Measurements from ENCODE around the gene TMEM255B.
A peak's percentile ranks its signal among the peaks of the same experiment; 100 is the strongest.
"Not testable (repeated sequence)": the region's sequence is repeated elsewhere in the genome, so short reads cannot be mapped to it uniquely, and the experiment has no call there.

Gene TMEM255B

DNA sequence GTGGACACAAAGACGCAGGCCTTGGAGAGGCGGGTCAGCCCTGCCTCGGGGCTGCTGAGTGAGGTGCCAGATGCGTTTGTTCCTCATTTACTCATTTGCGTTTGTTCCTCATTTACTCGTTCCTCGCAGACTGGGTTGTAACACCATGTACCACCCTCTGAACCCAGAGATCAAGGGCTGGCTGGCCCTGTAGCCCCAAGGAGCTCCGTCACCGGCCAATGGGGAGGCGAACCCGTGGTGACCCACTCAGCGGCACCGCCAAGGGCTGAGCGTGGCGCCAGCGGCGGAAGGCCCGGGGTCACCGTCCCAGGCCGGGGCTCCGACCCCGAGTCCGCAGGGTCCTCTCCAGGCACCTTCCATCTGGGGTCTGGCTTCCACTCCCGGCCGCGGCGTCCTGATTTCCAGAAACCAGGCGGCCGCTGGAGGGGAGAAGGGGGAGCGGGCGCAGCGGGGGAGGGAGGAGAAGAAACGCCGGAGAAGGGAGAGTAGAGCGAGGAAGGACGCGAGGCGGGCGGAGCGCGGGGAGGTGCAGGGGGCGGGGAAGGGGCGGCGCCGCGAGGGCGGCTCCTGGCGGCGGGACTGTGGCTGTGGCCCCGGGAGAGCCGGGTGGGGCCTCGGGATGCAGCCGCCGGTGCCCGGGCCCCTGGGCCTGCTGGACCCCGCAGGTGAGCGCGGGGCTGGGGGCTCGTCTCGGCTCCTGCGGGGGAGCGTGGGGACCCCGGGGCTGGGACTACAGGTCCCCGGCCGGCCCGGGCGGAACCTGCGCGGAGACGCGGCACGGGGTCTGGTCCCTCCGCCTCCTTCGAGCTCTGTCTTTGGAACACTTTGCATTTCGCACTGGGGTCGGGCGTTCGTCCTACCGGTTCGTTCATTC, at the start of gene TMEM255B:
Gene TMEM255B, plus strand, starts transcription at position 576 of the 874 bp plus-strand sequence. Its CDS starts 44 bp downstream, at position 620.
- peak; percentile 26 to 55 for DNase-seq (ENCODE audit: low read depth in 2 of 2)

DNA sequence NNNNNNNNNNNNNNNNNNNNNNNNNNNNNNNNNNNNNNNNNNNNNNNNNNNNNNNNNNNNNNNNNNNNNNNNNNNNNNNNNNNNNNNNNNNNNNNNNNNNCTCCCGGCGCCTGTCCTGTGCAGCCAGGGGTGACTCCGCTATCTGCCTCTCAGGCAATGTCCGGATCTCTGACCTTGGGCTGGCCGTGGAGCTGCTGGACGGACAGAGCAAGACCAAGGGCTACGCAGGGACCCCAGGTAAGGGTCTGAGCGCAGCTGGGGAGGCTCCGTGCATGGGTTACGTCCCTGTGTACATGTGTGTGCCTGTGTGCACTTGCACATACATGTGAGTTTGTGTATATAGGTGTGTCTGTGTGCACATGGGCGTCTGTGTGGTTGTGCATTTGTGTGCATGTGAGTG, 36.1 kb upstream of the TMEM255B start:
- DNase-seq (ENCODE audit: low read depth in 2 of 2): no peak

DNA sequence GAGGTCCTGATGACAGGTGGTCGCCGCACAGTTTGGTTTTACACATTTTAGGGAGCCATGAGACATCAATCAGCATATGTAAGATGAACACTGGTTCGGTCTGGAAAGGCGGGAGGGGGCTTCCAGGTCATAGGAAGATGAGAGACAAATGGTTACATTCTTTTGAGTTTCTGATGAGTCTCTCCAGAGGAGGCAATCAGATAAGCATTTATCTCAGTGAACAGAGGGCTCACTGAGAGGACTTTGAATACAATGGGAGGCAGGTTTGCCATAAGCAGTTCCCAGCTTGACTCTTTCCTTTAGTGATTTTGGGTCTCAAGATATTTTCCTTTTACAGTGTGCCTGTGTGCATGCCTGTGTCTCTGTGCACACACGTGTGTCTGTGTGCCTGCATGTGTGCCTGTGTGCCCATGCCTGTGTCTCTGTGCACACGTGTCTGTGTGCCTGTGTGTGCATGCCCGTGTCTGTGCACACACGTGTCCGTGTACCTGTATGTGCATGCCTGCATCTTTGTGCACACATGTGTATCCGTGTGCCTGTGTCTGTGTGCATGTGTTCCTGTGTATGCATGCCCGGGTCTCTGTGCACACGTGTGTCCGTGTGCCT, 35.5 kb upstream of the TMEM255B start:
- no peak for DNase-seq (ENCODE audit: low read depth in 2 of 2)

DNA sequence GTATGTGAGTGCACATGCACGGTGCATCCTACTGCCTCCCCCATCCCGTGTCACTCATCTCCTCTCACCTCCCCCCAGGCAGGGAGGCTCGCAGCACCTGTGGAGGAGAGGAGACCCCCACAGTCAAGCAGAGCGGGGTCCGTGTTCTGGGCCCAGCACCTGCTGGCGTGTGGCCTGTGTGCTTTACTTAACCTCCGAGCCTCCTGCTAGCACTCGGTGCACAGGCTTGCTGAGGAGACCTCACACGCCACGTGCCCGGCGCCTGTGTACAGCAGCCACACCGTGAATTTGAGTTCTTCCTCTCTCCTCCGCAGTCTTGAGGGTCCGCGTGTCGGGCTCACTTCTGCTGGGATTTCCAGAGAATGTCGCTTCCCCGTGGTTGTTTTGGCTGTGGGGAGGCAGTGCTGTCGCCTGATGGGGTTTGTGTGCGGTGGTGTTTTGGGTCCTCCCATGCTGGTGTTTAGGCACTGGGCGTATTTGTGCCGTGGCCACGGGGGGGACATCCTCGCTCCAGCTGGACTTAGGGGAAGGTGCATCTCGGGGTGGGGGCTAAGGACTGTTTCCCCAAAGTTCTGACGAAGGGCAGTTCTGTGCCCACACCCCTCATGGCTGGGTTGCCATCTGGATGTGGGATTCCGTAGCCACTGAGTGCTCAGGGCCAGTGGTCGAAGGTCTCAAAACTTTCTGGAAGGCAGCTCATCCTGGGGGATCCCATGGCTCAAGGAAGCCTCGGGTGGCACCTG, 34.8 kb upstream of the TMEM255B start:
- DNase-seq (ENCODE audit: low read depth in 2 of 2): no peak

DNA sequence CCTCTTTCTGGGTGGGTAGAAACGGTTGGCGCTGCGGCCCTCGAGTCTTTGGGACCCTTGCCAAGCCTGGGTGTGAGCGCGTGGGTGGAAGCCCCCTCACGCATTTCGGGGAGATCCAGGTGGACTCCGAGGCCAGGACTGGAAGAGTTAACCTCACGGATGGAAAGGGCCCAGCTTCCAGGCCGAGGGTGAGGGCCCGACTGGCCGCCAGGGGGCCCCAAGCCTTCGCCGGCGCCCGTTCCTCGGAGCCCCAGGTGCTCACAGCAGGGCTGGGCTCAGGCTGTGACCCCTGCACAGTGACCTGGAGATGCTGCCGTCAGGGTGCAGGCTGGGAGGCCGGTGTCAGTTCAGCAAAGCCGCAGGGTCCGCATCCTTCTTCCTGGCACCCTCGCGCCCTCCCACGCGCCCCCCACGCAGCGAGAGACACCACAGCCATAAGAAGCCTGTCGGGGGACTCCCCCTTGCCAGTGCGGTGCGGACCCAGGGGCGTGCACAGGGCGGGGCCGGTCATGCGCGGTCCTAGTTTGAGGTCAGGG, 34.2 kb upstream of the TMEM255B start:
- peak; percentile 74 to 82 for DNase-seq (ENCODE audit: low read depth in 2 of 2)

DNA sequence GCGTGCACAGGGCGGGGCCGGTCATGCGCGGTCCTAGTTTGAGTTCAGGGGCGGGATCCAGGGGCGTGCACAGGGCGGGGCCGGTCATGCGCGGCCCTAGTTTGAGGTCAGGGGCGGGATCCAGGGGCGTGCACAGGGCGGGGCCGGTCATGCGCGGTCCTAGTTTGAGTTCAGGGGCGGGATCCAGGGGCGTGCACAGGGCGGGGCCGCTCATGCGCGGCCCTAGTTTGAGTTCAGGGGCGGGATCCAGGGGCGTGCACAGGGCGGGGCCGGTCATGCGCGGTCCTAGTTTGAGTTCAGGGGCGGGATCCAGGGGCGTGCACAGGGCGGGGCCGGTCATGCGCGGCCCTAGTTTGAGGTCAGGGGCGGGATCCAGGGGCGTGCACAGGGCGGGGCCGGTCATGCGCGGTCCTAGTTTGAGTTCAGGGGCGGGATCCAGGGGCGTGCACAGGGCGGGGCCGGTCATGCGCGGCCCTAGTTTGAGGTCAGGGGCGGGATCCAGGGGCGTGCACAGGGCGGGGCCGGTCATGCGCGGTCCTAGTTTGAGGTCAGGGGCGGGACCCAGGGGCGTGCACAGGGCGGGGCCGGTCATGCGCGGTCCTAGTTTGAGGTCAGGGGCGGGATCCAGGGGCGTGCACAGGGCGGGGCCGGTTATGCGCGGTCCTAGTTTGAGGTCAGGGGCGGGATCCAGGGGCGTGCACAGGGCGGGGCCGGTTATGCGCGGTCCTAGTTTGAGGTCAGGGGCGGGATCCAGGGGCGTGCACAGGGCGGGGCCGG, 33.5 kb upstream of the TMEM255B start:
- DNase-seq (ENCODE audit: low read depth in 2 of 2): peak; percentile 31 to 34

DNA sequence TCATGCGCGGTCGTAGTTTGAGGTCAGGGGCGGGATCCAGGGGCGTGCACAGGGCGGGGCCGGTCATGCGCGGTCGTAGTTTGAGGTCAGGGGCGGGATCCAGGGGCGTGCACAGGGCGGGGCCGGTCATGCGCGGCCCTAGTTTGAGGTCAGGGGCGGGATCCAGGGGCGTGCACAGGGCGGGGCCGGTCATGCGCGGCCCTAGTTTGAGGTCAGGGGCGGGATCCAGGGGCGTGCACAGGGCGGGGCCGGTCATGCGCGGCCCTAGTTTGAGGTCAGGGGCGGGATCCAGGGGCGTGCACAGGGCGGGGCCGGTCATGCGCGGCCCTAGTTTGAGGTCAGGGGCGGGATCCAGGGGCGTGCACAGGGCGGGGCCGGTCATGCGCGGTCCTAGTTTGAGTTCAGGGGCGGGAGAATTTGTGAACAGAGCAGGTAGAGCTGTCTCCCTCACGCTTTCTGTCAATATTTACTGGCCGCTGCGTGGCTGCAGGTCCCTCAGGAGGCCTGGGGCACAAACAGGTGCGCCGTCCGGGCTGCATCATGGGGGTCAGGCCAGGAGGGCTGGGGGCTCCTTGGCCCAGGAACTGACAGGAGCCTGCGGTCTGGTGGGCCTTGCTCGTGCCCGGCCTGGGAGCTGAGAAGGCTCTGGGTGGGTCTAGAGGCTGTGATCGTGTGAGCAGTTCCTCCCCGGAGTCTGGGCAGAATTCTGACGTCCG, 32.8 kb upstream of the TMEM255B start:
- DNase-seq (ENCODE audit: low read depth in 2 of 2): not testable (repeated sequence)

DNA sequence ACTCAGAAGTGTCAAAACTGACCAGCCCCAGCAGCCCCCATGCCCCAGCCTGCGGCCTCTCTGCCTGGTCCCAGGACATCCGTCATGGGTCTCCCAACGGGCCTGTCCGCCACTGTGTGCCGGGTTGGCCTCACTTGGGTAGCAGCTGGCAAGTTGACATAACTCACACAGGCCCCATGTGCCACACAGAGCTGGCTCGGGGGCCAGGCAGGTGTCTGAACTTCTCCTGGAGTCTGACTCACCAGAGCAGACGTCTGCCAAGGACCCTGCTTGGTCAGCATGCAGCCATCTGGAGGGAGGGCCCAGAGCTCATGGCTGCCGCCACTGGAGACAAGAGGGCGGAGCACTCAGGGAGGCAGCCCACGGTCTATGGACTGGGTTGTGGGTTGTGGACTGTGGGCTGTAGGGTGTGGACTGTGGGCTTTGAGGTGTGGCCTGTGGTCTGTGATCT, 32.0 kb upstream of the TMEM255B start:
- no peak for DNase-seq (ENCODE audit: low read depth in 2 of 2)

DNA sequence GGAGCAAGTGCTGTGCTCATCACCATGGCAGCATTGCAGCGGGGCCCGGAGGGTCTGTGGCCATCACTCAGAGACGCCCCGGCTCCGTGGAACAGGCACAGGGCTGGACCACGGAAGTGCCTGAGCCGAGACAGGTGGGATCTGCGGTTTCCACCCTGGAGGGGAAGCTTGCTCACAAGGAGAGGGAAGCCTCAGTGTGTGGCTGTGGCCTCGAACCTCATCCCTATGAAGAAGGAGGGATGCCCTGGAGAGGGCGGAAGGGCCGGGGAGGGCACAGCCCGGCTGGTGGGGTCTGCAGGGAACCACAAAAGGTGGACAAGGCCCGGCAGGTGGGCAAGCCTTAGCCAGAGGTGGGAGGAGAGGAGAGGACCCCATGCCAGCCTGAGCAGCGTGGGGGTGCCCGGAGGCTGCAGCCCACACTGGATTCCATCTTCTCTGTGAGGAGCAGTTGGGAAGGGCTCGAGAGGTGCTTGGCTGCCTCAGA, 30.4 kb upstream of the TMEM255B start:
- DNase-seq (ENCODE audit: low read depth in 2 of 2): no peak

DNA sequence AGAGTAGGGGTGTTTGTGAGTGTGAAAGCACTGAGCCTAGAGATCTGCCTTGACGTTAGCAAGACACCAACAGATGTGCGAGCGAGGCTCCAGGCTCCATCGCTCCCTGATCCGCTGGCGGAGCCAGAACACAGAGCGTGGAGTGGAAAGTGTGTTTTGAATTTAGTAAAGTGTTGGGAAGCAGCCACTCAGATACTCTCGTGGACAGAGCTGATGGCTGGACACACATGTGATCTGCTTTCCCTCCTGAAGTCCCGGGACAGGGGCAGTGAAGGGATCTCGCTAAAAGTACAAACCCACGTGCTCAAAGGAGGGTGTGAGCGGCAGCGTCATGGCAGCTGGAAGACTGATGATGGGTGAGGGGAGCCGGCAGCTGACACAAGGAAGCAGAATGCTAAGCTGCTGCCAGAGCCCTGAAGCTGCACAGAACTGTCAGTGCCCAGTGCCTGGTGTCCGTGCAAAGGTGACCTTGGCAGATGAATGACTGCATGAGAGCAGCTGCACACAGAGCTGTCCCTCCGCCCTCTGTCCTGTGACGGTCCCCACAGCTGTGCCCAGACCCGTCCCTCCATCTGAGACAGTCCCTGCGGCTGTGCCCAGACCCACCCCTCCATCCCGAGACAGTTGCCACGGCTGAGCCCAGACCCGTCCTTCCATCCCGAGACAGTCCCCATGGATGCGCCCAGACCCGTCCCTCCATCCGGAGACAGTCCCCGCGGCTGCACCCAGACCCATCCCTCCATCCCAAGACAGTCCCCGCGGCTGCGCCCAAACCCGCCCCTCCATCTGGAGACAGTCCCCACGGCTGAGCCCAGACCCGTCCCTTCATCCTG, 29.6 kb upstream of the TMEM255B start:
- no peak for DNase-seq (ENCODE audit: low read depth in 2 of 2)

DNA sequence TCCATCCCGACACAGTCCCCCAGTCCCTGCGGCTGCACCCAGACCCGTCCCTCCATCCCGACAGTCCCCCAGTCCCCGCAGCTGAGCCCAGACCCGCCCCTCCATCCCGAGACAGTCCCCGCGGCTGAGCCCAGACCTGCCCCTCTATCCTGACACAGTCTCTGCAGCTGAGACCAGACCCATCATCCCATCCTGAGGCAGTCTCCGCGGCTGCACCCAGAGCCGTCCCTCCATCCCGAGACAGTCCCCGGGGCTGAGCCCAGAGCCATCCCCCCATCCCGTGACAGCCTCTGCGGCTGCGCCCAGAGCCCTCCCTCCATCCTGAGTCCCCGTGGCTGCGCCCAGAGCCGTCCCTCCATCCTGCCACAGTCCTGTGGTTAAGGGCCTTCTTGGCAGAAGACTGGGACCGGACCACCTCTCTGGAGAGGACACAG, 28.8 kb upstream of the TMEM255B start:
- DNase-seq (ENCODE audit: low read depth in 2 of 2): no peak

DNA sequence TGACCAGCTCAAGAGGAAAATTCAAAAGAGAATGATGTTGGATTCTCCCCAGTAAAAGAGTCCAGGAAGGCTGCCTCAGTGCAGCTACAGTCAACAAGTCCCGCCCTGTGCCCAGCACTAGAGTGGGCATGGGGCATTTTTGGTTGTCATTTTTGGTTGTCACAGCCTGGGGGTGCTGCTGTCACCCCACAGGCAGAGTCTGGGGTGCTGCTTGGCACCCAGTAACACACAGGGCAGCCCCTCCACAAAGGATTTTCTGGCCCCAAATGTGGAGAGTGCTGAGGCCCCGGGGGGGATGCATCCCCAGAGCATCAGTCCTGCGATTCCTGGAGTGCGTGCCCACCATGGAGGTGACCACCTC, 28.2 kb upstream of the TMEM255B start:
- no peak for DNase-seq (ENCODE audit: low read depth in 2 of 2)

DNA sequence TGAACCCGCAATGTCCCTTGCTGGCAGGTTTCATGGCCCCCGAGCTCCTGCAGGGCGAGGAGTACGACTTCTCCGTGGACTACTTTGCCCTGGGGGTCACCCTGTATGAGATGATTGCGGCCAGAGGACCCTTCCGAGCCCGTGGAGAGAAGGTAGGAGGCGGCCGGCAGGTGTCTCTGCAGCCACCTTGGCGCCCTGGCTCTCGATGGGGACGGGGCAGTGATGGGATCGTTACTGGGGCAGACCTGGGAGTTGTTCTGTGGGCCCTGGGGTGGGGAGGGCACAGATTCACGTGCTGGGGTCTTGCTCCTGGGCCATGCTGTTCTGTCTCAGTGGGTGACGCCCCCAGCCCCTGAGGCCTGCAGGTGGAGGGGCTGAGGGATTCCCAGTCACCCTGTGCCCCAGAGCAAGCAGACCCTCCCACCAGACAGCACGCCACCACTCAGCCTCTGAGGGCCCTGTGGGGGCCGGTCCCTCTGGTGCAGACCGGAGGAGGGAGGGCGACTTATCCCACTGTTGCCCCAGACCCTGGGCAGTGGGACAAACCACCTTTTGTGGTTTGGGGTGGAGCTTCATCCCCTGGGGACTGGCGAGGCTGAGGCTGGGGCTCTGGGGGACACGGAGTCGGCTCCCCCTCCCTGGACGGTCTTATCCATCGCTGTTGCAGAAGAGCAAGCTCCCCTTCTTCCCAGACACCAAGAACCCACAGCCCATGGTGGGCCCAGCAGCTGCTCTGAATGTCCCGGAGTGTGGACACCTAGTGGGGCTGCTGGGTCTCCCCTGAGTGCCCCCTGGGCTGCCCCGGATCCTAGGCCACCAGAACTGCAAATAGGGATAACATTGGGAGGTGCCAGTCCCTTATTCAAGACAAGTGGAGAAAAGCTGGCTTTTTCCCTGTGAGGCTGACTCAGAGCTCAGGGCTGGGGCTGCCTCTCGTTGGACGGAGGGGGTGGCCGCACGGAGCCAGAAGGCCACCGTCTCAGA, 27.5 kb upstream of the TMEM255B start:
- no peak for DNase-seq (ENCODE audit: low read depth in 2 of 2)

DNA sequence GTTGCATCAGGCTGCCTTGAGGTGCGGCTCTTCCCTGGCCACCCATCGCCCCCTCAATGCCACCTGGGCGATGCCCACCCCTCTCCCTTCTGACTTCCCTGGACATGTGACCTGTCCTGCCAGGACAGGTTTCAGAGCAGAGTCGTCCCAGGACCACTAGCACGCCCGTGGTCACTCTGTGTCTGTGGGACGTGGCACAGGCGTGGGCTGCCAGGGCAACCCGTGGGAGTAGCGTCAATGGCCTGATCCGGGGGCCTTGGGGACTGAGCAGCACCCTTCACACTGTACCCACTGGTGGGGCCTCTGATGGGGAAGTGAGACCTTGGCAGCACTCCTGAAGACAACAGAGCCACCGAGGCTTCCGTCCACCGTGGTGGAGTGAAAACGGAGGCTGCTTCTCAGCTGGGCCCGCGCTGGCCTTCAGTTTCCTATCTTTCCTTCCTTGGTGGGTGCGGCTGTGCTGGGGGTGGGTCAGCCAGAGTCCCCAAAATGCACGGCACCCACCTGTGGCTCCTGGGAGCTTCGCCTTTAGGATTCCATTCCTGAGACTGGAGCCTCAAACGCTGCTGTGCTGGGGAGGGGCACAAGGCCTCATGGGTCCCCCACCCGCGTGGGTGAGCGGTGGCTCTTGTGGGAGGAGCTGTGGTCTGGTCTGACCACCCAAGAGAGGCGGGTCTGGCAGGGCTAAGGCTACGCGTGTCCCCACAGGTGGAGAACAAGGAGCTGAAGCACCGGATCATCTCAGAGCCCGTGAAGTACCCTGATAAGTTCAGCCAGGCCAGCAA, 26.7 kb upstream of the TMEM255B start:
- no peak for DNase-seq (ENCODE audit: low read depth in 2 of 2)

DNA sequence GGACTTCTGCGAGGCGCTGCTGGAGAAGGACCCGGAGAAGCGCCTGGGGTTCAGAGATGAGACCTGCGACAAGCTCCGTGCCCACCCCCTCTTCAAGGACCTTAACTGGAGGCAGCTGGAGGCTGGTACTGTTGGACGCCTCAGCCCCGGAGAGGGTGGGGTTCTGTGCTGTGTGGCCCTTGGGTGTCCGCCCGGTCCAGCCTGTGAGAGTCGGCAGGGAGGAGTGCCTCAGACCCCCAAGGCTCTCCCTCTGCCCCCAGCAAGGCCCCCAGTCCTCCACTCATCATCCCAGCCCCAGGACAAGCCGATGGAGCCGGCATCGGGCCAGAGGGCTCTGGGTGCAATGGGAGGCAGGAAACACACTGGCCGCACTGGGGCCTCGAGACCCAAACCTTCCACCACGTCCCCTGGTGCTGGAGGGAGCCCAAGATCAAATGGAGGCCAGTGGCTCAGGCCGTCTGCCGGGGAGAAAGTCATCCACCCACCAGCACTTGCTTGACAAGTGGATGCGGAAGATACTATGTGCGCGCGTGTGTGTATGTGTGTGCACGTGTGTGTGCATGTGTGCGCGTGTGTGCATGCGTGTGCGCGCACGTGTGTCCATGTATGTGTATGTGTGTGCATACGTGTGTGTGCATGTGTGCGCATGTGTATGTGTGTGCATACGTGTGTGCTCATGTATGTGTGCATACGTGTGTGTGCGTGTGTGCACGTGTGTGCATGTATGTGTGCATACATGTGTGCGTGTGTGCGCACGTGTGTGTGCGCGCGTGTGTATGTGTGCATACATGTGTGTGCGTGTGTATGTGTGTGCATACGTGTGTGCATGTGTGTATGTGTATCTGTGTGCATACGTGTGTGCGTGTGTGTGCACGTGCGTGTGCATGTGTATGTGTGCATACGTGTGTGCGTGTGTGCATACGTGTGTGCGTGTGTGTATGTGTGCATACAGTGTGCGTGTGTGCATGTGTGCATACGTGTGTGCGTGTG, 25.8 kb upstream of the TMEM255B start:
- DNase-seq (ENCODE audit: low read depth in 2 of 2): no peak

DNA sequence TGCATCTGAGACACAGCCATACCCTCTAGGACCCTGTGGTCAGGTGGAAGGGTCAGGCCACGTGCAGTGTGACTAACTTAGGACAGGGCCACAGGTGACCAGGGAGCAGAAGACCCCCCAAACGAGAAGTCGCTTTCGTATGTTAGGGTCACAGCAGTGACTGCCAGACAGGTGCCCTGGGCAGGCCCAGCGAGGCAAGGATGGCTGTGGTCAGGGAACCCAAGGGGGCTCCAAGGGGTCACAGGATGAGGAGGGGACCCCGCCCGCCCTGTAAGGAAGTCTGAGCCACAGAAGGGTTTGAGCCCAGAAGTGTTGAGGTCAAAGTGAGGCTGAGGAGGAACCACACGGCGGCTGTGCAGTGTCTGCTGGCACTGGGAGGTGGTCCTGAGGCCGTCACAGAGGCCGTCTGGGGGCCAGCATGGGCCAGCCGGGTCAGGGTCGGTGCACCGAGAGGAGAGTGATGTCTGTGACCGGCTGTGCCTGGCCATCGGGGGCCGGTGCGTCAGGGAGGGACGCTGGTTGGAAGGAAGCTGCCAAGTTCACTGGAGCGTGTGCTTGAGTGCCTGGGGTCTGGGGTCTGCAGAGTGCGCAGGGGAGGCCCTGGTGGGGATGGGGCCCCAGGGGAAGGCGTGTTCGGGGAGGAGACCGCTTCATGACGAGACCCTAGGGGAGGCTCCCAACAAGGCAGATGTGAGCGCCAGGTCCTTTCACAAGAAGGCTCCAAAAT, 24.8 kb upstream of the TMEM255B start:
- no peak for DNase-seq (ENCODE audit: low read depth in 2 of 2)

Measured in stimulated activated CD8-positive, alpha-beta memory T cell treated with anti-CD3 and anti-CD28 coated beads, Interleukin-15, amount 100 ng/mL, for 4 hours (primary cell).